GM10266 (cell line): ENCODE results near the gene CFAP97D2.

Experiments
- DNase-seq: peaks from one replicate; pipeline ENCODE4 v3.0.0; 2012; ENCODE audit errors: extremely low spot score
- CTCF ChIP-seq: IDR thresholded peaks from 2 replicates; pipeline ENCODE4 v1.5.1; 2012; ENCODE audit warnings: mild to moderate bottlenecking, low read depth; ENCODE audit not compliant: control insufficient read depth, insufficient read depth; ENCODE audit errors: missing control alignments

Gene CFAP97D2

GRCh38 chr13:114212158-114212495 lies 33.1 kb downstream of the CFAP97D2 start:
- TF ChIP-seq CTCF: no peak
- no peak for DNase-seq

- no peak for DNase-seq
- TF ChIP-seq CTCF: no peak
Measured at GRCh38 chr13:114213980-114214379, 34.9 kb downstream of the CFAP97D2 start.

- TF ChIP-seq CTCF: no peak
- DNase-seq: no peak
Measured at GRCh38 chr13:114219392-114219791, 40.3 kb downstream of the CFAP97D2 start.

- TF ChIP-seq CTCF: no peak
- peak; percentile 41 for DNase-seq
Measured at GRCh38 chr13:114222461-114222968, 43.5 kb downstream of the CFAP97D2 start.

- DNase-seq: no peak
Measured at GRCh38 chr13:114224201-114224600, 45.1 kb downstream of the CFAP97D2 start.

GRCh38 chr13:114225610-114226009 lies 46.6 kb downstream of the CFAP97D2 start:
- DNase-seq: no peak
- TF ChIP-seq CTCF: no peak

More at GRCh38 chr13:114224201-114224600, 45.1 kb downstream of the CFAP97D2 start:
- no peak for TF ChIP-seq CTCF

- no peak for TF ChIP-seq CTCF
- DNase-seq: no peak
Measured at GRCh38 chr13:114226088-114226487, 47.0 kb downstream of the CFAP97D2 start.
